Iris pigment epithelial cell (primary cell): ENCODE measurements around the gene COL4A5.

Experiments used
- DNase-seq: peaks from one replicate; pipeline ENCODE4 v3.0.0-alpha.2; 2011; ENCODE audit warnings: low read depth

COL4A5 gene

GRCh38 chrX:108641589-108642272, 202.1 kb downstream of the COL4A5 start:
- no peak for DNase-seq

GRCh38 chrX:108642273-108642628, 202.6 kb downstream of the COL4A5 start:
- DNase-seq = no peak

DNA sequence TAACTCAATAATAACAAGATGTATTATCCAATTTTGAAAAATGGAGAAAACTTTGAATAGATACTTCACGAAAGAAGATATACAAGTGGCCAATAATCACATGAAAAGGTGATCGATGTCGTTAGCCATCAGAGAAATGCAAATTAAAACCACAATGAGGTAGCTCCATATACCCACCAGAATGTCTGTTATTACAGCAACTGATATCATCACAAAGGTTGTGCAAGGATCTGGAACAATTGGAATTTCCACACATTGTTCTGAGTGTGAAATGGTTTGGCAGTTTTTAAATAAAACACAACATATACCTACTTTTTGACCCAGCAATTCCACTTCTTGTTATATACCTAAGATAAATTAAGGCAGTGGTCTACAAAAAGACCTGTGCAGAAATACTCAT, 225.1 kb downstream of the COL4A5 start:
- peak; percentile 1 for DNase-seq

- no peak for DNase-seq
Measured at GRCh38 chrX:108666101-108666500, 226.5 kb downstream of the COL4A5 start.

GRCh38 chrX:108671526-108671925, 231.9 kb downstream of the COL4A5 start:
- no peak for DNase-seq

GRCh38 chrX:108696690-108697089, 257.1 kb downstream of the COL4A5 start:
- peak; percentile 24 for DNase-seq

GRCh38 chrX:108699368-108699767, 259.7 kb downstream of the COL4A5 start:
- peak; percentile 15 for DNase-seq

DNA sequence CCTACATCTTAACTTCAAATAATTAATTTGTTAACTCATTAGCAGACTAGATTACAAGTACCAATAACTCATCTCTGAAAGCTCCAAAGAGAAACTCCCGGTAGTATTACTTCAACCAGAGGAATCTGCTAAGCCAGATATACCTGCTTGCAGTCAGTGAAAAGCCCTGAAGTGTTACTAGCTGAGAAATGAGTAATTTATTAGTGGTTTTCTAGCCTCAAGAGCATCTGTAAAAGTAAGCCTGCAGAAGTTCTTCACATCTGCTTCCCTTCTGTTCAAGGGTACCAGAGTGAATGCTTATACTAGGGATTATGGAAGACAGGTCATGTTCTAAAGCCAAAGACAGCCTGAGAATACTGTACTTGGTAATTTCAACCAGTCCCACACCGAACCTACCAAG, 262.0 kb downstream of the COL4A5 start:
- no peak for DNase-seq

DNA sequence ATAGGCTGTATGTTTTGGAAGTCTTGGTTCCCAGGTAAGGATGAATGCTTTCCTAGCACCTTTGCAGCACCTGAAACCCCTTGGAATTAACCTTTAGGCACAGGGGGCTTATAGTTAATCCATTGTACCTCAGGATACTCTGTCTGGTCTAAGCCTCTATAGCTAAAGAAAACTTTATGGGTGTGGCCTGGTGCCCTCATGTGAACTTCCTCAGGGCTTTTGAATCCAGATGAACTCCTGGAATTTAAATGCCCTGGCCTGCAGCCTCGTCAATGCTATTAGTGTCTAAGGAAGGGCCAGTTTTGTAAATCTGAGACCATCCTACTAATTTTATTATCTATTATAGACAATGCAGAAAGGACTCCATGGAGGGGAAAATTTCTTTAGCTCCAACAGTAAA, 262.9 kb downstream of the COL4A5 start:
- DNase-seq = no peak

GRCh38 chrX:108704839-108705238, 265.2 kb downstream of the COL4A5 start:
- no peak for DNase-seq

DNA sequence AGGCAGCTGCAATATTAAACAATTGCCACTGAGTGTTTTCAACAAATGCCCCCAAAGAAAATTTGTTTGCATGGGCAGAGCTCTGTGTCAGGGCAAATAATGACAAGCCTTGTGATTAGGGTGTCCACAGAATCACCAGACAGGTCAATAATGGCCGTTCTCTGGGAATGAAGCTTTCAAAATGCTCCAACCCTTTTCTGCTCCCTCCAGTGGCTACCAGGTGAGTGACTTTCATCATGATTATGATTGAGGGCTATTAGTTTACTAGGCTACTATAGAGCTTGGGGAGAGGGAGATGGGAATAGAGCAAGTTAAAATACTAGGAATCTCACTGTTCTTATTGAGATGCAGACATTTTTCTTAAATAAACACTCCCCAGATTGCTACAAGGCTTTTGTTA, 273.2 kb downstream of the COL4A5 start:
- DNase-seq = no peak

- no peak for DNase-seq
Measured at GRCh38 chrX:108722561-108722960, 282.9 kb downstream of the COL4A5 start.

DNA sequence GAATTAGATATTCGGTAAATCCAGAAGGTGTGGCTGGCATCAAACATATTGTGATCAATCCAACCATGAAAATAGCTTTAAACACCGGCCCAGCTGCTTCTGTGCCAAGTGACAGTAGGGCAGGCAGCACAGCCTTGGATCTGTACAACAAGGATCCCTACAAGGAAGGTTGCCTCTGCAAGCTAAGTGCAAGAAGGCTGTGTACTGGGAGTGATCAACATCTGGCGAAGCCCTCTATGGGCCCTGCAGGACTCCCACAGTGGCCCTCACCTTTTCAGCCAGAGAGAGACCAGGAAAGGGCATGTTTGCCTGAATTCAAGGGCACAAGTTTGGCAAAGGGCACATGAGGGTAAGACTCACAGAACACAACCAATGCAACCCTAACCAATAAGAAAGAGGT, 287.1 kb downstream of the COL4A5 start:
- DNase-seq = no peak

- DNase-seq = no peak
Measured at GRCh38 chrX:108731153-108731552, 291.5 kb downstream of the COL4A5 start.

DNA sequence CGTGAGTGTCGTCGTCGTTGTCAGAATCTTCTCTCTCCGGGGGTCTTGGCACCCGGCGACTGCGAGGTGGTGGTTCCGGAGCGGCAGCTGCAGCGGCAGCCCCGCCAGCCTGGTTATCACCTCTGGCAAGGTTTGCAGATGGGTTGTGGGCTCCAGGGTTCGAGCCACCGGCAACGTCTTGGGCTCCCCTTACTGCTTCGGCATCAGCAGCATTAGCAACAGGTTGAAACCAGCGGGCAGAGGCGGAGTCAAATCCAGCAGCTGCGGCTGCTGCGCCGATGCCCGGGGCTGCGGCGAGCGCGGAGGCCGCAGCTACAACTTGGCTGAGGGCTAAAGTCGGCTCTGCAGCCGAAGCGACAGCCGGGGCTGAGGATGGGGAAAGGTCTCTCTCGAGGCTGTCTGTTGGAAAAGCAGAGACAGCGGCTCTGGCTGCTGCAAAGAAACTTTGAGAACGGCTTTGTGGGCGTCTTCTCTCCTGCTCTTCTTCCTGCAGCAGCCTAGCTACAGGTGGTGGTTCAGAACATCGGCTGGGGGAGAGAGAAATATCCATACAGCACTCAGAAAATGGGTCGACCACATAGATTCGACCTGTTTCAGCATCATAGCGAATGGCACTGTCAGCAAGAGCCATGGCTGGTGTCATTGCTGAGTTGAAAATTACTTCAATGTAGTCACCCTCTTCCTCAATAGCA, 293.1 kb downstream of the COL4A5 start:
- no peak for DNase-seq

- no peak for DNase-seq
Measured at GRCh38 chrX:108734426-108734825, 294.8 kb downstream of the COL4A5 start.

- DNase-seq = peak; percentile 3
Measured at GRCh38 chrX:108735091-108735678, 295.5 kb downstream of the COL4A5 start.

DNA sequence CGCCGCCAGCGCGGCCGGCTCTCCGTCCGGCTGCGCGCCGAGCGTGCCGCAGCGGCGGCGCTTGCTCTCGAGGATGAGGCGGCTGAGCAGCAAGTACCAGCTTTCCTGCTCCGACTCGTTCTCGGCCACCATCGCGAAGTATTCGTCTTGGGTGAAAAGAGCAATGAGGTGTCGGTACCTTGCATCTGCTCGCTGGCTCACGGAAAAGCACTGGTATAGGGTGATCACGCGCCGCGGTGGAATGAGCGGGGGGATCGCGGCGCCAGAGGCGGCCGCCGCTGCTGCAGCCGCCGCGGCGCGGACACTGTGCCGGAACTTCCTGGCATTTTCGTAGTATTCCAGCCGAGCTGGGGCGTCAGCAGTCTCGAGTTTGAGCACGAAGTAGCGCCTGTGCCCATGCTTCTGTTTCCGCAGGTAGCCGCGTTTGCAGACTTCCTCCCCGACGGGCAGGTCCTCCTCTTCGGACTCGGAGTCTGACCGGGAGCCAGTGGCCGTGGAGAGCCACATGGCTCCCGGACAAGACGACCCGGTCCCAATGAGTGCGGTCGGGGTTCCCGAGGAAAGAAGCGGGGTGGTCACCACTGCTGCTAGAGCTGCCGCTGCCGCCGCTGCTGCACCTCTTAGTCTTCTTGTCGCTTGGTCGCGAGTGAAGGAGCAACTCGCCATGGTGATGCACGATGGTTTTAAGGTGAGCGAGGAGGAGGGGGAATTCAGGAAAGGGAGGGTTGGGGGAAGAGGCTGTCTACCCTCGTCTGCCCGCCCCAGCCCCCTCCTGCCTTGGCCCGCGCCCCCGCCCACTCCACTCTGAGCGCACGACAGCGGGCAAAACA, 296.3 kb downstream of the COL4A5 start:
- DNase-seq = peak; percentile 9

DNA sequence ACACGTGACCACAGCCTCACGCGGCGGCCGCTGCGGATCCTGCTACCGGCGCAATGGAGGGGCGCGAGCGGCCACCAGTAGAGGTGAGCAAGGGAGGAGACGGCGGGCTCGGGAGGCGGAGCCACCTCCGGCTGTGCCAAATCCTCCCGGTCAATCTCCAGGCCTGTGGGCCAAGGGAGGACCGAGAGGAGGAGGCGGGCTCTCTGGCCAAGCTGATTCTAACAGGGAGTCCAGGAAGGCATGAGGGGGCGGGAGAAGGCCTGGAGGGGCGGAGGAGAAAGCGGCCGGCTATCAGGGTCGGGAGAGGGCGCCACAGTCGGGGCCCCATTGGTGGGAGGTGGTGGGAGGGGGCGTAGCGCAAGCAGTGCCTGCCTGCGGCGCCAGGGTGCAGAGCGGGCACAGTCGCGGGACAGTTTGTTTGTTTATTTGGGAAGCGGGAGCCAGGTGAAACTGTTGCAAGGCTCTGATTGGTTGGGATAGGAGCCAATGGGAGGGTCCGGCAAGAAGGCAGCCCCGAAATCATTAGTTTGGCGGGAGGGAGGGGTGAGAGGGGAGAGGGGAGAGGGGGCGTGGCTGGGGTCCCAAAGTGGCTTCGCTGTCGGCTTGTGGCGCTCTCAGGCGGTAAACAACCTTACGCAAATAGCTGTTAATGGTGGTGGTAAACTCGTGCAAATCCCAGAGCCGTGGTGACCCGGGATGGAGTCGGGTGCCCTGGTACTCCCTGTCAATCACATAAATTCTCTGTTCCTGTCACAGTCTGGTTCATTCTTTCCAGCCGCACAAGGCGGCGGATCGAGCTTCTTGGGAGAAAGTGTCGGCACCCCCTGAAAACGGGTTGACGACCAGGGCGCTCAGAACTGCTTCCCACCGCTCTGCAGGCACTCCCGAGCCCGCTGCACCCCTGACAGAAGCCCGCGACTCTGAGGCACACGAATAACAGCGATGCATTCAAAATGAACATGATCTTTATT, 297.2 kb downstream of the COL4A5 start, which contains the start of gene IRS4:
TSS of gene IRS4 (minus strand) at position 55 of the 971 bp plus-strand sequence.
- DNase-seq = peak; percentile 1

DNA sequence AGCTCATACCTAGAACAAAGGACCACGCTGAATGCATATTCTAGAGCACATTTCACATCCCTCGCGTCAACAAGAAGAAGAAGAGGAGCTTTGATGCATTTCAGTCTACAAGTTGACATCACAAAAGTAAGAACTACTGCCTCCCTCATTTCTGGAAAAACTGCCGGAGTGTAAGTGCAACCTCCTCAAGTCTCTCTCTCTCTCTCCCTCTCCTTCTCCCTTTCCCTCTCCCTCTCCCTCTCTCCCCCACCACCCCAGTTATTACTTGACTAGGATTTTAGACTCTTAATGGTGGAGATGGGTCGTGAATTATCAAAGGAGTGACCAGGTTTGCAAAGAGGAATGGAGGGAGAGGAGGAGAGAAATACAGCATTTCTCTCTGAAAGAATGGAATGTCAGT, 298.1 kb downstream of the COL4A5 start:
- DNase-seq = no peak

- DNase-seq = no peak
Measured at GRCh38 chrX:108740299-108740774, 300.7 kb downstream of the COL4A5 start.
